Skeletal muscle cell (primary cell): ENCODE data around the gene ARX.

Source experiments
- DNase-seq: peaks from one replicate; pipeline ENCODE4 v3.0.0-alpha.2; 2010; ENCODE audit warnings: low read depth
- H3K4me3 ChIP-seq: 2 replicates; pipeline ENCODE4 v1.5.1; 2011; ENCODE audit warnings: low read depth, mild to moderate bottlenecking, control low read depth, low read length, moderate library complexity

The ARX gene

DNA sequence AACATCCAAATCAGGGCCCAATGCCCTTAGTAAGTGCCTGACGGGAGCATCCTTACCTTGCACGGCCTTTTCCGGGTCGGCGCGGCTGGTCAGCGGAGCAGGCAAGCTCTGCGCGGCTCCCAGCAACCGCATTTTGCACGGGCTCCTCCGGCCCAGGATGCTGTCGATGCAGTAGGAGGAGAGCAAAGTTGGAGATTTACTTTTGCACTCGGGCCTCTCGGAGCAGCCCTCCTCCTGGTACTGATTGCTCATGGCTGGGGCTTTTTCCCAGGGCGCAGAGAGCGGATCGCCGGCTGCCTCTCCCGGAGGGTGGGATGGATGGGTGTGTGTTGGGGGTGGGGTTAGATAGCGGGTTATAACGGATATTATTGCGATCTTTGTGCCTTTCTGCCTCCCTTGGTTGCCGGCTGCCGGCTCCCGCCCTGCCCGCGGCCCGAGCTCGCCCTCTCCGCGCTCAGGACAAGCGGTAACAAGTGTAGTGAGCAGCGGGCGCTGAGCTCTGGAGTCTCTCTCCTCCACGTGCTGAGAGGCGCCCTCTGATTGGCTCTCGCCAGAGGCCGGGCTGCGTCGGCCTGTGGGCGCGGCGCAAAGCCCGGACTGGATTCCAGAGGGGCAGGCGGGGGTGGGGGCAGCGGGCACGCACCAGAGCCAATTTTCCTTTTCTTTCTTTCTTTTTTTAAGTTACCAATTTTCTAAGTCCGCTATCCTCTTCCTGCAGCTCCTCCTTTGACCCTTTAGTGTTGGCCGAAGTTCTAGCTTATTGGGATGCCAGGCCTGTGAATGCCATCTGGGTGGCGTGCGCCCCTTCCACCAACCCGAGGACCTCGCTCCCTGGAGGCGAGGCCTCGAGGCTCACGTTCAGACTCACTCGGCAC lies at the start of gene ARX:
TSS of gene ARX (minus strand) at position 480 of the 875 bp plus-strand sequence. CDS start at position 252, 228 bp downstream.
- DNase-seq, result no peak

DNA sequence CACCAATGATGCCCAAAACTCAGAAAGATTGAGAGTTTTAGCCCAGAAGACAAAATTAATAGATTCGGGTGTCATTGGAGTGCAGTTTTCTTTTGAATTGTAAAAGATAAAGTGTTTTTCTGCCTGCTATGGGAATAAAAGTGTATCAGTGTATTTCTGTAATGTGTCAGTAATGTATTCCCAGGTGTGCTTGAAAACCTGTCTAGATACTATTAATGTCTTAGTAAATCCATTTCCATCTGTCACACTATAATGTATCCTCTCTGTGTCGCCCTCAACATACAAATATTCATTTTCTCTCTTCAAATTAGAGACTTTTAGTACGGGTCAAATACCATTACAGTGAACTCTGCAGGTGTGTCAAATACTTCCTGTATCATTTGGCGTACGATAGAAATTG lies 43.5 kb upstream of the ARX start:
- no peak overlapping the region for H3K4me3 ChIP-seq
- no peak for DNase-seq

More for the DNA sequence above, at the start of gene ARX:
- H3K4me3 ChIP-seq, result no peak within 1 kb of the TSS

DNA sequence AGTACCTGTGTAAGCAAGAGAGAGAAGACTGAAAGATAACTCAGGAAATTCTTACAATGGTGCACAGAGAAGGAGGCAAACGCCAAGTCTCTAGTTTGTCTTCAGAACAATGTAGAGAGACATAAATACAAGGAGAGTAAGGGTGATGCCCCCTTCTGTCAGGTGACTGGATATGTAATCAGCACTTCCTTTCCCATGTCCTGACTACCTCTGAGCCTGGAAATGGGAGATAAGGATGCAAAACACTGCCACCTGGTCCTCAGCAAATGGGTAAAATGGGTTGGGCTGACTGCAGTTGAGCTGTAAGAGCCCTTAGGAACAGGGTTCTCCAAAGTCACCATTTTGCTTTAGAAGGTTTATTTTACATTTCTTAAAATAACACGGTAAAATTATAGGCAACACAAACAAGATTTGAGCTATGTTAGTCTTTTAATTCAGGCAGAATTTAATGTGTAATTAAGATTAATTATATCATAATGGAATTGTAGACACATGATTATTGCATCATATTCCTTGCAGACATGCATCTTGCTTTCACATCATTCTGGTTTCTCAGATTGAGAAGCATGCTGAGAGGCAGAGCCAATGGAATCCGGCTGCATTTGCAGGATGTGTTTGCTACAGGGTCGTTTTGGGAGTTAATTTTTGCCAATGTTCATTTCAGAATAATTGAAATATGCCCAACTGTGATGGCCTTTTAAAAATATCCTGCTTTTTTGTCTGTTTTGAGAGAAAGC lies 37.2 kb upstream of the ARX start:
- no peak for DNase-seq
- no peak overlapping the region for H3K4me3 ChIP-seq

DNA sequence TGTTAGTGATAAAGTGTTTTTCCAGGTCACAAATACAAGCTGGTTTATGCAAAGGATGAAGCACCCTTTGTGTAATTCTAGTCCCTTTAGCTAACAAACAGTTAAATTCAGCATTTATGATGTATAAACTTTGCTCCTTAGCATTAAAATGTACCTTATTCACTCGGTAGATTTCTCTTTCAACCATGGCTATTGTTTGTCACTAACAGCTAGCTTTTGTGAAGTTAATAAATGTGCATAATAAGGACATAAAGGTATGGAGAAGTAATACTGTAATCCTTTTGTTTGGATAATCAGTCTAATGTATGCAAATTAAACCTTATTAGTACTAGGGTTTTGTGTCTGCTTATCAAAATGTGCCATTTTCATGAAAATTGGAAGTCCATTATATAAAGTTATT lies 34.2 kb upstream of the ARX start:
- no peak overlapping the region for H3K4me3 ChIP-seq
- DNase-seq, result no peak

DNA sequence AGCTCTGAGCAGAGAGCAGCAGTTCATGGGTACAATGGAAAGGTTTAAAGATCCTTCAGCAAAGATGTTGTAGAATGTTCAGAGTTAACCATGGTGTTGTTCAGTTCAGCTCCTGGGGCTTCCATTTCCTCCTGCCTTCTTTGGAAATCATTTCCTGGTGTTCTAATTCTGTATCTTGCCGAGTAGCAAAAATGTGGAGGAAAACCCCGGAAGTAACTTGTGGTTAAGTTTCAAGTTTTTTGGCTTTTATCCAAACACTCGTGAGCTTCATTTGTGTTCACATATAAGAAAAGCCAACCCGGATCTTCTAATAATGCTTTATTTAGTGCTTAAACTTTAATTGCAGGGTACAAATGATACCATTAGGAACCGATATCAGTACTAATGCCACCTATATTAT lies 33.6 kb upstream of the ARX start:
- H3K4me3 ChIP-seq, result no peak overlapping the region
- DNase-seq, result no peak

DNA sequence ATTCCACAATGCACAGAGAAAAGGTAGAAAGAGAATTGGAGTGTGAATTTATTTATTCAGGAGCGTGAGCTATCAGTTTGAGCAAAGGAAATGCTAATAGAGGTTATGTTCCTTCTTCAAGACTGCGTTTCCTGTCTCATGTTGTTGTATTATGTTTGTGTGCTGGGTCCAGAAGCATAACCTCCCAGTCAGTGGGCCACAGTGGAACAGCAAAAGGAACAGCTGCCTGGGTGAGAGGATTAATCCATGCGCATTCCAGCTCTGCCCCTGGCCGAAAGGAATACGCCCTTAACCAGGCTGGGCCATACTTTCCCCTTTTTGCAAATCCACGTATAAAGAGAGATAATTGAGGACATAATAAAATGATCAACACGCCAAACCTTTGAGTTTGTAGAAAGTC lies 32.4 kb upstream of the ARX start:
- H3K4me3 ChIP-seq, result no peak overlapping the region
- DNase-seq, result no peak

DNA sequence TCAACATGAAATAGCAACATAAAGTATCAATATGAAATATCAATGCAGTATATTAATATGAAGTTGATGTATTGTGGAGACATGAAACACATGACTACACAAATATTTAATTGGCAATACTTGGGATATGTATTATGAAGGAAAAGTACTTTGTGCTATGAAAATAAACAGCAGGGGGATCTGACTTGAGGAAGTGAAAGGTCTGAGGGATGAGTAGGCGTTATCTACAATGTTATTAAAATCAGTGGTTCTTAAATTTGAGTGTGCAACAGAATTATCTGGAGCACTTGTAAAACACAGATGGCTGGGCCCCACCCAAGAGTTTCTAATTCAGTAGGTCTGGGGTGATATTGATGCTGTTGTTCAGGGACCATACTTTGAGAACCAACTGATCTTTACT lies 27.4 kb upstream of the ARX start:
- H3K4me3 ChIP-seq, result no peak overlapping the region
- no peak for DNase-seq

DNA sequence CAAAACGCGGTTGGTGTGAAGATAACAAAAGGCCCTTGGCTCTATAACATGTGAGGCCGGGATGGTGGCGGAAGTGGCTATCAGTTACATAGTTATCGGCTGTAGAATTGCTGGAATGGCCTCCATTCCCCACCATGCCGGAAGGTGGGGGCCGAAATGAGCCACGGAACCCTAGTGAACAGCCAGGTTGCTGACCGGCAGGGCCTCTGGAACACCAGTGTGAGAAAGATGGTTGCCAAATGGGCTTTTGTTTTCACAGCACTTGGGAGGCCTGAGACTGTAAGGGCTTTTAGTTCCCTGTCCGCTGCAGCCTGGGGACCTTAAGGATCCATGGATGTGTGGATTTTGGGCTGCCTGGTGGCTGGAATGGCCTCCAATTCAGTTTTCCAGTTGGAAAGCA lies 23.3 kb upstream of the ARX start:
- no peak overlapping the region for H3K4me3 ChIP-seq
- no peak for DNase-seq

DNA sequence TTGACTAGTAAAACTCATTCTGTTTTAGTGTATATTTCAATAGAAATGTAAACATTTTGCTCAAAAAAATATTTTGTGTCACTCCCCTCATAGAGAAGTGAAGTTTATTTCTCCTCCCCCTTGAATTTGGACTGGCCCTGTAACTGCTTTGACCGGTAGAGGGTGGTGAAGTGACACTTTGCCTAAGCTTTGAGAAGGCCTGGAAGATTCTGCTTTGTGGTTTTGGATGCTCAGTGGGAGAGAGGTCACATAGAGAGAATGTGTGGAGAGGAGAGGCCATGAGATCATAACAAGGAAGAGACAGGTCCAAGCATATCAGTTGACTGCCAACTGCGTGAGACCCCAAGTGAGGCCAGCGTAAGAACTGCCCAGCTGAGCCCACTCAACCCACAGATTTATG lies 19.1 kb upstream of the ARX start:
- DNase-seq, result no peak
- H3K4me3 ChIP-seq, result no peak overlapping the region

DNA sequence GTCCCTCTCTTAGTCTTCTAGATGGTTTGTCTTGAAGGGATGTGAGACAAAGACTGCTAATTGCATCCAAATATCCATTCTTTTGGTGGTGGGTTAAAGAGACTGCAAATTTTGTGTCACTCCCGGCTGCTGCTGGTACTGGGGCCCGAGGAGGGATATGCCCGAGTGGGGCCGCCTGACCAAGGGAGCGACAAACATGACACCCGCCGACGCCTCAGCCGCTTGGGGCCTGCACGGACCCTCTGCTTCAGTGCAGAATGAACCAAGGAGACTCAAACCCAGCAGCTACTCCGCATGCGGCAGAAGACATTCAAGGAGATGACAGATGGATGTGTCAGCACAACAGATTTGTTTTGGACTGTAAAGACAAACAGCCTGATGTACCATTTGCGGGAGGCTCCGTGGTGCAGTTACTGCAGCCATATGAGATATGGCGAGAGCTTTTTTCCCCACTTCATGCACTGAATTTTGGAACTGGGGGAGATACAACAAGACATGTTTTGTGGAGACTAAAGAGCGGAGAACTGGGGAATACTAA lies 13.6 kb upstream of the ARX start:
- no peak overlapping the region for H3K4me3 ChIP-seq
- DNase-seq, result no peak

DNA sequence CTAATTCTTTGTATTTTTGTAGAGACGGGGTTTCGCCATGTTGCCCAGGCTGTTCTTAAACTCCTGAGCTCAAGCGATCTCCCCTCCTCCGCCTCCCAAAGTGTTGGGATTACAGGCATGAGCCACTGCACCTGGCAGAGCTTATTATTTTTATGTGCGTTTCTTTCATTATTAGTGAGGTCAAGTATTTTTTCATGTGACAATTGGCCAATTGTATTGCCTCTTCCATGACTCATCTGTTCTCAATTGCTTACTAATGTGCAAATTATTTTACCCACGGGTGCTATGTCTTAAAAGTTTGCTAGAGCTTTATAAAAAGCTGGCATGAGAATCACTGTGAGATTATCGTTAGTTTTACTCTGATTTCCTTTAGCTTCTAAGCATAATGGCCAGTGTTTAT lies 13.0 kb upstream of the ARX start:
- peak; percentile 34 for DNase-seq
- H3K4me3 ChIP-seq, result no peak overlapping the region

DNA sequence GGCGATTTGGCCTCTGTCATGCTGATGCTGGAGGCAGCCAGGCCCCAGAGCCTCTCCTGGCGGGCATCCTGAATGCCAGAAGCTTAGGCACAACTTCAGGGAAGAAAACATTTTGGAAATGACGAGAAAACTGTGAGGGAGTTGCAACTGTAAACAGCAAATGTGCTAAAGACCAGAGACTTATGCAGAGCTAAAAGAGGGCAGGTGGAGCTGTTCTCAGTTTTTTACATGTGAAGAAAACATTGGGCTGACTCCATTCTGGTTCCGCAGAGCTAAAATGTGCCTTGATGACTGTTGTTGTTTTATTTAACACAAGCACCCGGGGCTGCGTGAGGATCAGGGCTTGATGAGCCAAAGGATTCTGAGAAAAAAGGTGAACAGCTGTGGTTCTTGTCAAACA lies 10.8 kb upstream of the ARX start:
- H3K4me3 ChIP-seq, result no peak overlapping the region
- no peak for DNase-seq

DNA sequence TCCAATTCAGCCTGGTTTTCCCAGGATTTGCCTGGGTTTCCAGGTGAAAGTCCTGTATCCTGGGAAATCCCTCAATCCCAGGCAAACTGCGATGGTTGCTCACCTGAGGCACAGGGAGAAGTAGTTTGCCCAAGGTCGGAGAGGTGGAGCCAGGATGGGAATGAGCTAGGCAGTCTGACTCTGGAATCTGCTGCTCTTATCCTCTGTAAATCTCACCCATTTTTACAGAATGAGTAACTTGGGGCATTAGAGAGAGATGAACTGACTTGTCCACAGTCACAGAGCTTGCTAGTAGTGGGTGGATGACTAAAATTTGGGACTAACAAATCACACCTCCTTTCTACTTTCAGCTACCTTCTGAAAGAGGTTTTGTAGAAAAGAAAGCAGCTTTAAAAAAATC lies 9.8 kb upstream of the ARX start:
- DNase-seq, result no peak
- no peak overlapping the region for H3K4me3 ChIP-seq

DNA sequence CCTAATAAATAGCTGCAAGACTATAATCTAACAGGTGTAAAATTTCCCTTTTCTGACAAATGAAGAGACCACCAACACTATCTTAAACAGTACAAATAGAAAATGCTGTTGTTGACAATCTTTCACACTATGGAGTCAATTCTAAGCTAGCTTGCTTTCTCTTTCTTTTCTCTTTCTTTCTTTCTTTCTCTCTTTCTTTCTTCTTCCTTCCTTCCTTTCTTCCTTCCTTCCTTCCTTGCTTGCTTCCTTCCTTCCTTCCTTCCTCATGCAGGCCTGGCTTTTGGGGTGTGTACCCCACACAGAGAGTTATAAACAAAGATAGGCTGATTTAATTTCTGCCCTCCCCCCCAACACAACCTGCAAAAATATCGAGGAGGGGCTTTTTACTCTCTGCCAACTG lies 8.1 kb upstream of the ARX start:
- H3K4me3 ChIP-seq, result no peak overlapping the region
- no peak for DNase-seq

DNA sequence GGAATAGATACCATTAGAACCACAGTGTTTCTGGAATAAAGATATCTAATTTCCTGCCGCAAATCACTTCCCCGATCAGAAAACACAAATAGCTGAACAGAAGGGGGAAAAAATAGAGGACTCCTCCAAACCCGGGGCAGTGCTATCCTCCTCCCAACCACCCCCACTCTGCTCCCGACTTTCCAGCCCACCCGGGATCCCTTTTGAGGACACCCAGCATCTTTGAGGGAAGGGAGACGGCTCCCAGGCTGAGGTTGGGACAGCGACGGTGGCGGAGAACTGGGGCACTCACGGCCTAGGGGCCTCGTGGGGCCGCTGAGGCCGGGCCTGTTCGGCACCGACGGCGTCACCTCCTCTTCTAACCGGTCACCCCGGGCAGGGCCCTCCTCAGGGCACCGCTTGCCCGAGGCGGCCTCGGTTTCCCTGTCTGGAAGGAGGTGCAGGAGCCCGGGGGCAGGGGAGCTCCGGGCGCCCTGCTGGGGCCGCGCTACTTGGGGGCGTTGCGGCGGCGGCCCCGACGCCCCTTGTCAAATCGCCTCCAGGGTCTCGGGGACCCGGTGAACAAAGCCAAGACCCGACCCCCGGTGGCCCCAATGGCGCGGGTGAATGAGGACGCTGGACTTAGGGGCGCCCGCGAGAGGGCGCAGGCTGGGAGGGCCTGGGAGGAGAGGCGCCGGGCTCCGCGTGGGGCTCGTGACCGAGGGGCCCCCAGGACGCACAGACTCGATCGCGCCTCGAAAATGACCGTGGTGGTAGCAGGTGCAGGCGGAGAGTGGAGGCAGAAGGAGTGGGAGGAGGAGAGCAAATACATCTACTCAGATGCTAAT lies 6.9 kb upstream of the ARX start:
- DNase-seq, result no peak
- H3K4me3 ChIP-seq, result no peak overlapping the region

DNA sequence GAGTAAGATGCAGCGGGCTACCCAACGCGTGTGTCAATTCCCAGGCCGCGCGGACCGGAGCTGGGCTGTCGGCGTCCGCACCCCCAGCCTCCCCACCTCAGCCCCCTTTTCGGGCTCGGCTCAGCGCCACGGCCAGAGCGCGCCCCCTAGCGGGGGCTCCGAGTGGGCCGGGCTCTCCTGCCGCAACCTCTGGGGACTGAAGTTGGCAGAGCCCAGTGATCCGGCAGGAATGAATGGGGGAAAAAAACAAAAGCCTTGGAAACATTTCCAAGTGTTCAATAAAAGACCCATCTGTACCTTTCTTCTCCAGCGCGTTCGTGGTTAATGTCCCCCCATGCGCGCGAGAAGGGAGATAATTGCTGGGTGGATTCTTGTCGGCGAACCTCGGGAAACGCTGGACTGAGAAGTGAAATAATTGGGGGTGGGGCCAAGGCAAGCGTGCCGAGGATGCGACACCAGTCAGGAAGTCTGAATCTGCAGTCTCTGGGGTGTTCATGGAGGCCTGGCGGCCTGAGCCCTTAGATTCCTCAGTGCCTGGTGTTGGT lies 5.2 kb upstream of the ARX start:
- no peak for DNase-seq
- peak overlapping the region; percentile 11 for H3K4me3 ChIP-seq

DNA sequence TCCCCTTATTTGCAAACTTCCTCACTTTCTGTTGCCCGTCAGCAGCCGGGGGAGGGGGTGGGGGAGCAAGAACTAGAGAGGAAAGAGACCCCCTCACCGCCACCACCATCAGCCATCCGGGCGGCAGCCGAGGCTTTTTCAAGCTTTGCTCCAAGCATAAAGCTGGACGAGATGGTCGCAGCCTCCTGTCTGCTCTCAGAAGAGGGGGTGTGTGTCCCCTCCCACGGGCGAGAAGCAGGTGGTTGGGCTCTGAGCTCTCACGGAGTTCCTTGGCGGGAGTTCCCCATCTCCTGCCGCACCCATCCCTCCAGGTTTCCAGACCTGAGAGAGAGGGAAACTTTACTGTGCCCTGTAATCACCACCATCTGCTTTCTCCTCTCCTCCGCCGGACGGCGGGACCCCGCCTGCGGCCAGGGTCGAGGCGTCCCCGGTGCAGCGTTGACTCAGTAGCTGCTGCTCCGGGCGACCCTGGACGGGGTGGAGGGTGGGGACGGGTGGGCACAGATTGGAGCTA lies 4.7 kb upstream of the ARX start:
- no peak overlapping the region for H3K4me3 ChIP-seq
- DNase-seq, result no peak

DNA sequence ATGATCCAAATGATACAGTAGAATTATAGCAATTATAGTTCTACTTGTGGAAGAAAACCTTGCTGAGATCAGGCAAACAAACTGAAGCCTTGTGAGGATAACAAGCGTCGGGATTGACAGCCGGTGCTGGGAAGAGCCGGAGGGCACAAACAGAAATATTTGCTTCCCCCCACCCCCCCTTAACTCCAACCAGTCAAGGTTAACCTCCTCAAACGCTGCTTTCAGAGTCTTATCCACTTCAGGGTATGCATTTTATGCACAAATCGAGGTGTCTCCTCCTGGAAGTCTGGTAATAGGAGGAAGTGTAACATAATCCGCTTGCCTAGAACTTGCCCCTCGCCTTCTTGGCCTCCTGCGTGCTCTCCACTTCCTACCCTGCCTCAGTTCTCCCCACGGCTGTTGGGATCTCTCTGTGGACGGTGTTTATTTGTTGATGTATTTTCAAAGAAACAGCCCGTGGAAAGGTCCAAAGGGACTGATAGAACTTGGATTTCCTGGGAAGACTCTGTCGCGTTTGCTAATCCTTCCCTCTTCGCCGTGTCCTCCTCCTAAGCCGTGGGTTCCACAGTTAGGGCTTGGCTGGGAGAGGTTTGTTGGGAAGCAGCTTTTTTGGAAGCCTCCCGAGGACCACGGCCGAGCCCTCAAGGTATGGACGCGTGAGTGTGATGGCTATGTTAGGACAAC lies 4.1 kb upstream of the ARX start:
- no peak for DNase-seq
- H3K4me3 ChIP-seq, result no peak overlapping the region

DNA sequence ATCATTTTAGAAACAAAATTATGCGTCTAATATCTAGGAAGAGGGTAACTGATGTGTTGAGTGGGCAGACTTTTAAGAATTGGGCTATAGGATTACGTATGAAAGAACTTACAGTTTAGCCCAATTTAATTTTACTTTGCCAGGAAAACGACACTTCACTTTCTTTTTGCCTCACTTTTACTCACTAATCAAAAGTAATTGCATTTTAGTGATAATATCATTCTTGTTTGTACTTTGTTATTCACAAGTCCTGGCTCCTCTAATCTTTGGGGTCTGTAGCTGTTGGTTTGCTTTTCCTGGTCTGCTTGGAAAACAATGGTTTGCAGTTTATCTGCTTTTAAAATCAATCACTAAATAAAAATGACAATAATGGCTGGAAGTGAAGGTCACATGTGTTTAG lies 2.9 kb upstream of the ARX start:
- DNase-seq, result no peak
- no peak overlapping the region for H3K4me3 ChIP-seq
